ENCODE data around the gene SPRED1. TPM values are rescaled to one million over a fixed set of nuclear protein-coding genes. Genes with fewer than 3 reads are reported as not detected.

Gene SPRED1
- total and polyA plus RNA-seq, 9 of the 15 experiments (the other 6 are each of a cell fraction or from before 2014, with no cell fraction given): 2.8 to 17.4 (median 7.9) TPM

- TF ChIP-seq CTCF (IDR thresholded peaks at IDR 0.05 in 2 of 3, conservative IDR thresholded peaks at IDR 0.05 in 1 of 3; ENCODE audit: insufficient read depth in 2 of 3, low read depth in 1 of 3, low read length in 3 of 3): no peak
These were observed 46.6 kb downstream of the SPRED1 start (continued) for GRCh38 chr15:38299216-38299615.

GRCh38 chr15:38300395-38300794, 47.8 kb downstream of the SPRED1 start:
- H2AFZ ChIP-seq (ENCODE audit: low read depth, low read length): no peak overlapping the region
- H3K27ac ChIP-seq (ENCODE audit: extremely low read depth, low read depth, low read length): no peak overlapping the region
- no peaks in the 10 kb centered on the region for H3K9me3 ChIP-seq (replicated peaks; ENCODE audit: control insufficient read depth, insufficient read depth, low read depth, low read length)
- H3K4me1 ChIP-seq (replicated peaks in 1 of 2; ENCODE audit: control insufficient read depth in 2 of 2, insufficient read depth in 2 of 2, low read length in 2 of 2): no peaks in the 10 kb centered on the region
- intact Hi-C loops (cut with micrococcal nuclease) (no loop called here), in situ Hi-C loops (cut with MboI) (no loop called here)
- POLR2A ChIA-PET: interaction anchor here (0.6 to 1.0 kb wide), 2 partner anchors 12 to 36 kb away, joined by 3 read pairs; no protein-coding TSS in a partner anchor
- no TSS peak for BruUV-seq (replicated peaks)
- WGBS (ENCODE audit: insufficient coverage, low coverage, missing lambda C conversion rate): 97% methylated on average over 2 of the region's 2 CpGs
- CTCF ChIA-PET (ENCODE audit: low intra/inter-chr PET ratio): no interaction called here
- no peaks in the 10 kb centered on the region for H3K27me3 ChIP-seq (ENCODE audit: control insufficient read depth in 2 of 2, insufficient read depth in 2 of 2, low read length in 2 of 2)
- H3K4me3 ChIP-seq: no peak overlapping the region
- no peak overlapping the region for H3K4me2 ChIP-seq (ENCODE audit: insufficient read depth, low read length)
- H4K20me1 ChIP-seq (replicated peaks; ENCODE audit: control insufficient read depth, insufficient read depth, low read length): no peaks in the 10 kb centered on the region
- FAIRE-seq (no peak), DNase-seq (ENCODE audit: extremely low read depth in 1 of 4, low spot score in 3 of 4) (no peak), ATAC-seq (no peak)
- H3K36me3 ChIP-seq (ENCODE audit: control insufficient read depth, insufficient read depth, low read length): peaks cover 26% of the 10 kb centered on the region
- H3K9me1 ChIP-seq (ENCODE audit: control insufficient read depth, insufficient read depth, low read length): no peaks in the 10 kb centered on the region
- peaks cover 33% of the 10 kb centered on the region for H3K79me2 ChIP-seq (ENCODE audit: control insufficient read depth, insufficient read depth, low read length)
- no peak overlapping the region for H3K9ac ChIP-seq (ENCODE audit: insufficient read depth in 1 of 2, low read depth in 2 of 2, low read length in 2 of 2)
- no peak for TF ChIP-seq USF1 (CRISPR knock-in tag; IDR thresholded peaks at IDR 0.05)
- TF ChIP-seq BRF2 (IDR thresholded peaks at IDR 0.05; ENCODE audit: borderline replicate concordance, insufficient read depth, insufficient read length): no peak
- no peak for TF ChIP-seq XRCC3 (IDR thresholded peaks at IDR 0.05)
- TF ChIP-seq BRD9 (IDR thresholded peaks at IDR 0.05; ENCODE audit: low read depth, partially characterized antibody): no peak
- TF ChIP-seq RB1 (IDR thresholded peaks at IDR 0.05; ENCODE audit: low read depth): no peak
- TF ChIP-seq PKNOX1 (IDR thresholded peaks at IDR 0.05): no peak
- TF ChIP-seq JUN (IDR thresholded peaks at IDR 0.05; ENCODE audit: borderline replicate concordance, low read depth, low read length): no peak
- no peak for TF ChIP-seq JUN (CRISPR knock-in tag; IDR thresholded peaks at IDR 0.05; ENCODE audit: borderline replicate concordance)
- TF ChIP-seq KLF6 (CRISPR knock-in tag; IDR thresholded peaks at IDR 0.05; ENCODE audit: borderline replicate concordance): no peak
- TF ChIP-seq ZNF134 (CRISPR knock-in tag; conservative IDR thresholded peaks at IDR 0.05): no peak
